ENCODE measurements around the gene TSHZ2. TPM values are rescaled to one million over a fixed set of nuclear protein-coding genes. Genes with fewer than 3 reads are reported as not detected.
A peak's percentile ranks its signal among the peaks of the same experiment; 100 is the strongest.

The TSHZ2 gene
- total and polyA plus RNA-seq, 3 donors from 2014 or later = 13.0 to 41.9 (median 40.4) TPM

DNA sequence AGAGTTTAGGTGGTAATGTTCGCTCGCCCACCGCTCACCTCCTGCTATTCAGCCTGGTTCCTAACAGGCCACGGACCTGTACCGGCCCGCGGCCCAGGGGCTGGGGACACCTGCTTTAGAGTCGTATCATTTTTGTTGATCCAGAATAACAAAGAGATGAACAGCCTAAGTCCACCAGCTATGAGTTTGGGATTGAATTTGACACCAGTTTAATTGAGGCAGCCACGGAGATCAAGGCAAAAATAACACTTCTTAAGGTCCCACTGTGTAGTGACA lies 108.5 kb downstream of the TSHZ2 start:
- Histone ChIP-seq H3K27ac (peak overlapping the region in 1 of 2 donors; percentile 70), H3K36me3 (ENCODE audit: low read depth, missing control alignments) (no peaks in the 10 kb centered on the region), H3K9me3 (no peaks in the 10 kb centered on the region), H3K27me3 (no peaks in the 10 kb centered on the region), H3K4me1 (peaks cover 14% of the 10 kb centered on the region), H3K4me3 (no peak overlapping the region)
- 94 to 95% methylated on average over 9 of the region's 9 CpGs for WGBS, 2 donors
- no peak for DNase-seq
- intact Hi-C loops (cut with DNase I; ENCODE audit: low total_unique reads) = no loop called here
- no peak for TF ChIP-seq POLR2A (IDR thresholded peaks at IDR 0.05)
- TF ChIP-seq, protein P1, sequence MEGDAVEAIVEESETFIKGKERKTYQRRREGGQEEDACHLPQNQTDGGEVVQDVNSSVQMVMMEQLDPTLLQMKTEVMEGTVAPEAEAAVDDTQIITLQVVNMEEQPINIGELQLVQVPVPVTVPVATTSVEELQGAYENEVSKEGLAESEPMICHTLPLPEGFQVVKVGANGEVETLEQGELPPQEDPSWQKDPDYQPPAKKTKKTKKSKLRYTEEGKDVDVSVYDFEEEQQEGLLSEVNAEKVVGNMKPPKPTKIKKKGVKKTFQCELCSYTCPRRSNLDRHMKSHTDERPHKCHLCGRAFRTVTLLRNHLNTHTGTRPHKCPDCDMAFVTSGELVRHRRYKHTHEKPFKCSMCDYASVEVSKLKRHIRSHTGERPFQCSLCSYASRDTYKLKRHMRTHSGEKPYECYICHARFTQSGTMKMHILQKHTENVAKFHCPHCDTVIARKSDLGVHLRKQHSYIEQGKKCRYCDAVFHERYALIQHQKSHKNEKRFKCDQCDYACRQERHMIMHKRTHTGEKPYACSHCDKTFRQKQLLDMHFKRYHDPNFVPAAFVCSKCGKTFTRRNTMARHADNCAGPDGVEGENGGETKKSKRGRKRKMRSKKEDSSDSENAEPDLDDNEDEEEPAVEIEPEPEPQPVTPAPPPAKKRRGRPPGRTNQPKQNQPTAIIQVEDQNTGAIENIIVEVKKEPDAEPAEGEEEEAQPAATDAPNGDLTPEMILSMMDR (IDR thresholded peaks at IDR 0.05) = no peak

DNA sequence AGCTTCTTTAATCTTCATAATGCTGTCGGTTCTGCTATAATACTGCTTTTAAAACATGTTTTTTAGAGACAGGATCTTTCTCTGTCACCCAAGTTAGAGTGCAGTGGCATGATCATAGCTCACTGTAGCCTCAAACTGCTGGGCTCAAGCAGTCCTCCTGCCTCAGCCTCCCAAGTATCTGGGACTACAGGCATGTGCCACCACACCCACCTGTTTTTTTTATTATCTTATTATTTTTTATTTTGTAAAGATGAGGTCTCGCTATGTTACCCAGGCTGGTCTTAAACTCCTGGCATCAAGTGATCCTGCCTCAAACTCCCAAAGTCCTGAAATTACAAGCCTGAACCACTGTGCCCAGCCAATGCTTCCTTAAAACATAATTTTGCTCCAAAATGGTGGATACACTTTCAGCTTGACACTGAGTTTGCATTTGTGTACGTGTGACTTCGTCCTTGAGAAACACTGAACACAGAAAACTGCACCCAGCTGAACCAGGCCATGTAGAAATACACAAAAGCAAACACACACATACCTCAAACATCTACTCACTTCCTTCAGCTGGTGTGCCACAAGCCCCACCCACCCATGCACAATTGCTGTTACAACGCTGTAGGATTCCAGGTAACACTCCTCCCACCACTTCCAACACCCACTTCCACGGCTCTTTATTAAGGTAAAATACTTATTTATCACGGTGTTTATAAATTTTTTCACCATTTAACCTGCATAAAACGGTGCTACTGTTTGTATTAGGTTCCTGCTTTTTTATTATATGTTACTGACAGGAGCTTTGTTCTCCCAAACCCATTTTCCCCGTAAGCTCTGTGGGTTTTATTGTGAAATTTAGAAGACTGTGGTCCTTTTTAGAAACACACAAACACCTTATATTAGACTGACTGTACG lies 109.1 kb downstream of the TSHZ2 start:
- H3K36me3 ChIP-seq (ENCODE audit: low read depth, missing control alignments) = no peaks in the 10 kb centered on the region
- peak overlapping the region; percentile 10 to 70 for H3K27ac ChIP-seq
- no peaks in the 10 kb centered on the region for H3K9me3 ChIP-seq
- intact Hi-C loops (cut with DNase I; ENCODE audit: low total_unique reads) = no loop called here
- WGBS, 2 donors = 72 to 73% methylated on average over 10 of the region's 10 CpGs
- TF ChIP-seq POLR2A (IDR thresholded peaks at IDR 0.05) = no peak
- TF ChIP-seq, protein P1 (IDR thresholded peaks at IDR 0.05) = no peak
- peaks cover 11% of the 10 kb centered on the region for H3K4me1 ChIP-seq
- no peaks in the 10 kb centered on the region for H3K27me3 ChIP-seq
- DNase-seq = no peak
- H3K4me3 ChIP-seq = no peak overlapping the region

DNA sequence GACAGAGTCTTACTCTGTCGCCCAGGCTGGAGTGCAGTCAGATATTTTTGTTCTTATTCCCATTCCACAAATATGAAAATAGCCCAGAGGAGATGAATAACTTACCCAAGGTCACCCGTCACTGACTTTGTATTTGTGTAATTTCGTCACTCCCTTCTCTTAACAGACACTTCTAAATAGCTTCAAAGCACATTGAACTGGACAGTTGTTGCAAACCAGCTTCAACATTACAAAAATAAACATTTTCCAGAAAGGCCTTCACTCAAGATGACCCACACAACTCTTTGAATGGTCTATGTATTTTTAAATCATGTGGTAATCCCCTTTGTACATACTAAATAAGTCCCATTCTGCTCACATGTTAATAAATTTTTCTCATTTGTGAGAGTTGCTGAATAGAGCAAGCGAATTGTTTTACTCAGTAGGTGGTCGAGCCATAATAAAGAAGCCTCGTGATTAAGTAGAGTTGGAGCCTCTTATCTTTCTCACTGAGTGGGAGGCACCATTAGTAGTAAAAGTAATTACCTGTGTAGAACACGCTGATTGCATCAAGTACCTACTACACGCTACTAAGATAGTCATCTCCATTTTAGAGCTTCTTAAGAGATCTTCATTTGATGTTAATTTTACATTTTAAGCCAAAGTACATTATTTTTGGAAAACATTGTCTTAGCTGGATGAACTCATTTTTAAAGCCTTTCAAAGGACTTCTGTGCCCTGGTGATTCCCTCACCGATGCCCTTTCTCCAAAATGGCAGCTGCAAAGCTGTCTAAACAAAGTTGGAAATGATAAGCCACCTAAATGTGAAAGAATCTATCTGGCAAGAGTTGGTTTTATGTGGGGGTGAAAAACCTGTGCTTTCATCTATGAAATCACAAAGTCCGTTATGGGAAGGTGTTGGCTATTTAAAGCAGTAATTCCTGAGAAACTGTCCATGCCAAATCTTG lies 110.0 kb downstream of the TSHZ2 start:
- H3K4me3 ChIP-seq = no peak overlapping the region
- H3K36me3 ChIP-seq (ENCODE audit: low read depth, missing control alignments) = no peaks in the 10 kb centered on the region
- WGBS, 2 donors = 36 to 51% methylated on average over 10 of the region's 10 CpGs
- H3K9me3 ChIP-seq = no peaks in the 10 kb centered on the region
- peak overlapping the region; percentile 55 to 70 for H3K27ac ChIP-seq
- H3K4me1 ChIP-seq = peaks cover 6% of the 10 kb centered on the region
- TF ChIP-seq, protein P1 (IDR thresholded peaks at IDR 0.05) = no peak
- no peak for TF ChIP-seq POLR2A (IDR thresholded peaks at IDR 0.05)
- DNase-seq = no peak
- intact Hi-C loops (cut with DNase I; ENCODE audit: low total_unique reads) = no loop called here
- no peaks in the 10 kb centered on the region for H3K27me3 ChIP-seq

DNA sequence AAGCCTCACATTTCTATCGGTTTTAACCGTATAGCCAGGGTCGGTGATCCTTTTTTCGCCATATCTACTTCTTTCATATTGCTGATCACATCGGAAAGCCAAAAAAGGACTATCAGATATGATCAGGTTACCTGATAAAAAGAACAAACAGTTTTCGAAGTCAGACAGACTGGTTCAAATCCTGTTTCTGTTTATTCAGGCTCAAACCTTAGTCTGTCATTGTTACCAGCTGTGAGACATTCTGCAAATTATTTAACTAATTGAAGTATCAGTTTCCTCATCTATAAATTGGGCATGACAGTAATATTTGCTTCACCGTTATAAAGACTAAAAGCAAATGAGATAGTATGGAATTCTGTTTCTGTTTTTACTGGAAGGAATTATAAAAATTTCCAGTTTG lies 111.3 kb downstream of the TSHZ2 start:
- Histone ChIP-seq H3K36me3 (ENCODE audit: low read depth, missing control alignments) (no peaks in the 10 kb centered on the region), H3K27ac (no peak overlapping the region), H3K4me3 (no peak overlapping the region), H3K4me1 (peaks cover 7% of the 10 kb centered on the region), H3K27me3 (no peaks in the 10 kb centered on the region), H3K9me3 (no peaks in the 10 kb centered on the region)
- 88% methylated on average over 7 of the region's 7 CpGs for whole genome bisulfite sequencing, 2 donors
- DNase-seq = no peak
- TF ChIP-seq POLR2A (IDR thresholded peaks at IDR 0.05) = no peak
- TF ChIP-seq, protein P1 (IDR thresholded peaks at IDR 0.05) = no peak
- intact Hi-C loops (cut with DNase I; ENCODE audit: low total_unique reads) = no loop called here

Measured in testis (tissue), 3 donors.